Measurements from ENCODE around the gene JAKMIP1. TPM values are rescaled to one million over a fixed set of nuclear protein-coding genes. Genes with fewer than 3 reads are reported as not detected.

JAKMIP1 gene
- total RNA-seq, 1 experiment from 2014 or later, result not detected

GRCh38 chr4:6109842-6110560 is 90.3 kb downstream of the JAKMIP1 start:
- H3K27ac Mint-ChIP-seq (ENCODE audit: unreplicated experiment), result no peak overlapping the region
- CTCF ChIA-PET, result no interaction called here
- H3K27me3 Mint-ChIP-seq (ENCODE audit: insufficient read depth, unreplicated experiment), result peaks cover 13% of the 10 kb centered on the region
- H3K36me3 ChIP-seq (ENCODE audit: control insufficient read depth, insufficient read depth, low read length), result no peaks in the 10 kb centered on the region
- BruUV-seq (replicated peaks), result no TSS peak
- no peaks in the 10 kb centered on the region for H3K4me1 Mint-ChIP-seq (ENCODE audit: low read depth, unreplicated experiment)
- no peaks in the 10 kb centered on the region for H3K27me3 ChIP-seq (replicated peaks; ENCODE audit: control insufficient read depth, insufficient read depth, low read length)
- H3K4me3 Mint-ChIP-seq (ENCODE audit: unreplicated experiment), result no peak overlapping the region
- H3K36me3 Mint-ChIP-seq (ENCODE audit: insufficient read depth, unreplicated experiment), result no peaks in the 10 kb centered on the region
- DNase-seq, result peak; percentile 53 to 68
- H3K9me3 Mint-ChIP-seq (ENCODE audit: unreplicated experiment), result no peaks in the 10 kb centered on the region
- H3K9me3 ChIP-seq, result no peaks in the 10 kb centered on the region
- H3K4me1 ChIP-seq, result no peaks in the 10 kb centered on the region
- POLR2A ChIA-PET, result no interaction called here
- H3K4me3 ChIP-seq (ENCODE audit: low read depth, low read length), result no peak overlapping the region
- peak; percentile 45 to 57 for TF ChIP-seq CTCF (IDR thresholded peaks at IDR 0.05; ENCODE audit: insufficient read depth in 1 of 2, low read depth in 1 of 2, low read length in 1 of 2, severe bottlenecking in 1 of 2, unreplicated experiment in 1 of 2)
- intact Hi-C loops (cut with micrococcal nuclease; ENCODE audit: unreplicated experiment), result no loop called here

GRCh38 chr4:6107886-6108285 is 92.5 kb downstream of the JAKMIP1 start:
- Histone ChIP-seq H3K4me3 (ENCODE audit: low read depth, low read length) (no peak overlapping the region), H3K4me1 (no peaks in the 10 kb centered on the region), H3K27me3 (replicated peaks; ENCODE audit: control insufficient read depth, insufficient read depth, low read length) (no peaks in the 10 kb centered on the region), H3K9me3 (no peaks in the 10 kb centered on the region), H3K36me3 (ENCODE audit: control insufficient read depth, insufficient read depth, low read length) (no peaks in the 10 kb centered on the region)
- no peaks in the 10 kb centered on the region for H3K36me3 Mint-ChIP-seq (ENCODE audit: insufficient read depth, unreplicated experiment)
- H3K27me3 Mint-ChIP-seq (ENCODE audit: insufficient read depth, unreplicated experiment), result peaks cover 9% of the 10 kb centered on the region
- no peaks in the 10 kb centered on the region for H3K4me1 Mint-ChIP-seq (ENCODE audit: low read depth, unreplicated experiment)
- intact Hi-C loops (cut with micrococcal nuclease; ENCODE audit: unreplicated experiment), result no loop called here
- H3K4me3 Mint-ChIP-seq (ENCODE audit: unreplicated experiment), result no peak overlapping the region
- BruUV-seq (replicated peaks), result no TSS peak
- POLR2A ChIA-PET, result no interaction called here
- no peaks in the 10 kb centered on the region for H3K9me3 Mint-ChIP-seq (ENCODE audit: unreplicated experiment)
- CTCF ChIA-PET, result no interaction called here
- no peak overlapping the region for H3K27ac Mint-ChIP-seq (ENCODE audit: unreplicated experiment)
- no peak for DNase-seq
- no peak for TF ChIP-seq CTCF (IDR thresholded peaks at IDR 0.05; ENCODE audit: insufficient read depth in 1 of 2, low read depth in 1 of 2, low read length in 1 of 2, severe bottlenecking in 1 of 2, unreplicated experiment in 1 of 2)

- Mint-ChIP-seq H3K4me1 (ENCODE audit: low read depth, unreplicated experiment) (no peaks in the 10 kb centered on the region), H3K27me3 (ENCODE audit: insufficient read depth, unreplicated experiment) (peaks cover 9% of the 10 kb centered on the region), H3K27ac (ENCODE audit: unreplicated experiment) (no peak overlapping the region), H3K9me3 (ENCODE audit: unreplicated experiment) (no peaks in the 10 kb centered on the region), H3K4me3 (ENCODE audit: unreplicated experiment) (no peak overlapping the region), H3K36me3 (ENCODE audit: insufficient read depth, unreplicated experiment) (no peaks in the 10 kb centered on the region)
- POLR2A ChIA-PET, result no interaction called here
- no peak for DNase-seq
- no peaks in the 10 kb centered on the region for H3K27me3 ChIP-seq (replicated peaks; ENCODE audit: control insufficient read depth, insufficient read depth, low read length)
- intact Hi-C loops (cut with micrococcal nuclease; ENCODE audit: unreplicated experiment), result no loop called here
- H3K4me3 ChIP-seq (ENCODE audit: low read depth, low read length), result no peak overlapping the region
- TF ChIP-seq CTCF (IDR thresholded peaks at IDR 0.05; ENCODE audit: insufficient read depth in 1 of 2, low read depth in 1 of 2, low read length in 1 of 2, severe bottlenecking in 1 of 2, unreplicated experiment in 1 of 2), result no peak
- H3K9me3 ChIP-seq, result no peaks in the 10 kb centered on the region
- no TSS peak for BruUV-seq (replicated peaks)
- CTCF ChIA-PET, result no interaction called here
- no peaks in the 10 kb centered on the region for H3K36me3 ChIP-seq (ENCODE audit: control insufficient read depth, insufficient read depth, low read length)
- H3K4me1 ChIP-seq, result no peaks in the 10 kb centered on the region
Measured at GRCh38 chr4:6107114-6107791, 93.1 kb downstream of the JAKMIP1 start.
